ENCODE measurements around the gene CYB5B. TPM values are rescaled to one million over a fixed set of nuclear protein-coding genes. Genes with fewer than 3 reads are reported as not detected.

CYB5B gene
- polyA plus RNA-seq, 3 donors, result 32.3 to 90.4 (median 84.9) TPM

DNA sequence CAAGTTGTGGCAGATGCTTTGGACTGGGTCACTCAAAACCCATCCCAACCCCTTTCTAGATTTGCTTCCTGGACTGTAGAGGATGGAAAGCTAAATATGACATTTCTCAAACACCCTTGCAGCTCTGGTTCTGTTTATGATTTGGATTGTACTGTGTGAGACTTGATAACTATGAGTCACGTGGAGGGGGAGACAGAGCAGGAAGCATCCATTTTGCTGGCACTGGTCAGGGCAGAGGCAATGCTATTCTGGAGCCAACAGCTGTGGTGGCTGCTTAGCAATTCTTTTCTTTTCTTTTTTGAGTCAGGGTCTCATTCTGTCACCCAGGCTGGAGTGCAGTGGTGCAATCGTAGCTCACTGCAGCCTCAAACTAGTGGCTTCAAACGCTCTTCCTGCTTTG lies 25.1 kb upstream of the CYB5B start:
- Histone ChIP-seq H4K20me1 (ENCODE audit: insufficient read depth, low read length) (no peaks in the 10 kb centered on the region), H3K9me3 (replicated peaks in 1 of 2; ENCODE audit: control insufficient read depth in 1 of 2, insufficient read depth in 1 of 2, low read length in 2 of 2) (no peaks in the 10 kb centered on the region), H3K79me2 (ENCODE audit: insufficient read depth, low read length) (no peaks in the 10 kb centered on the region), H3K27ac (ENCODE audit: low read depth in 1 of 2, low read length in 2 of 2) (no peak overlapping the region), H3K4me1 (ENCODE audit: control insufficient read depth in 1 of 2, insufficient read depth in 2 of 2, low read length in 2 of 2) (peaks cover 32 to 40% of the 10 kb centered on the region in 2 donors), H3K36me3 (replicated peaks in 1 of 2; ENCODE audit: control insufficient read depth in 1 of 2, insufficient read depth in 2 of 2, low read length in 2 of 2) (no peaks in the 10 kb centered on the region), H3K27me3 (ENCODE audit: control insufficient read depth in 2 of 2, insufficient read depth in 2 of 2, low read length in 2 of 2) (peaks cover 14 to 30% of the 10 kb centered on the region in 2 donors), H2AFZ (ENCODE audit: insufficient read depth, low read depth, low read length, poor library complexity, severe bottlenecking) (no peak overlapping the region), H3K4me3 (replicated peaks in 1 of 3; ENCODE audit: low read depth in 2 of 3, low read length in 3 of 3) (no peak overlapping the region), H3K4me2 (replicated peaks; ENCODE audit: extremely low read depth, low read length, poor library complexity, severe bottlenecking) (no peak overlapping the region), H3K9ac (ENCODE audit: insufficient read depth, low read length, poor library complexity, severe bottlenecking) (no peak overlapping the region)
- Mint-ChIP-seq H3K36me3 (no peaks in the 10 kb centered on the region), H3K4me3 (peak overlapping the region in 1 of 2 donors; percentile 70), H3K27ac (no peak overlapping the region), H3K9me3 (peaks cover 0 to 6% (median 0%) of the 10 kb centered on the region in 7 donors), H3K27me3 (ENCODE audit: low read depth in 3 of 3) (peaks cover 27 to 37% (median 28%) of the 10 kb centered on the region in 3 donors), H3K4me1 (peaks cover 35% of the 10 kb centered on the region)
- WGBS (ENCODE audit: insufficient coverage), result 47% methylated on average over 3 of the region's 3 CpGs
- DNase-seq, result no peak
- TF ChIP-seq, protein P1, sequence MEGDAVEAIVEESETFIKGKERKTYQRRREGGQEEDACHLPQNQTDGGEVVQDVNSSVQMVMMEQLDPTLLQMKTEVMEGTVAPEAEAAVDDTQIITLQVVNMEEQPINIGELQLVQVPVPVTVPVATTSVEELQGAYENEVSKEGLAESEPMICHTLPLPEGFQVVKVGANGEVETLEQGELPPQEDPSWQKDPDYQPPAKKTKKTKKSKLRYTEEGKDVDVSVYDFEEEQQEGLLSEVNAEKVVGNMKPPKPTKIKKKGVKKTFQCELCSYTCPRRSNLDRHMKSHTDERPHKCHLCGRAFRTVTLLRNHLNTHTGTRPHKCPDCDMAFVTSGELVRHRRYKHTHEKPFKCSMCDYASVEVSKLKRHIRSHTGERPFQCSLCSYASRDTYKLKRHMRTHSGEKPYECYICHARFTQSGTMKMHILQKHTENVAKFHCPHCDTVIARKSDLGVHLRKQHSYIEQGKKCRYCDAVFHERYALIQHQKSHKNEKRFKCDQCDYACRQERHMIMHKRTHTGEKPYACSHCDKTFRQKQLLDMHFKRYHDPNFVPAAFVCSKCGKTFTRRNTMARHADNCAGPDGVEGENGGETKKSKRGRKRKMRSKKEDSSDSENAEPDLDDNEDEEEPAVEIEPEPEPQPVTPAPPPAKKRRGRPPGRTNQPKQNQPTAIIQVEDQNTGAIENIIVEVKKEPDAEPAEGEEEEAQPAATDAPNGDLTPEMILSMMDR (IDR thresholded peaks at IDR 0.05), result no peak
- intact Hi-C loops (cut with micrococcal nuclease), result loop anchor here (5.0 to 10.0 kb wide), 3 partner anchors 165 to 355 kb away; partner anchors contain the start of genes NFAT5 (in 2 of the 2) and NOB1 (in 1 of the 2)

DNA sequence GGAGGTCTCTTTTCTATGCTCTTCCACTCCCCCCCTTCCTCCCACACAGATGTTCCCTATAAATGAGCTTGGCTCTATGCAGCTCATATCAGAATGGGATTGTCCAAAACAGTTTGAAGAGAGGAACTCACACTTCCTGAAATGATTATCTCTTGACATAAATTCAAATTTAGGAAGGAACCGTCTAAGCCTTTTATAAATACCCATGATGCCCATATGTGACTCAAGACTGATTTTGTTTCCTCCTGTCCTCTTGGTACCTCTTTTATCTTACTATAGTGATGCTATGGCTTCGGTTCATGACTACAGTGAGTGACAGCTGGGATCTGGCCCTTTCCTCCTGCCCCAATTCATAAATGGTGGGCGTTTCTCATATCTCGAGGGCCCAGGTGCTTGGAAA lies 22.0 kb upstream of the CYB5B start:
- Histone ChIP-seq H3K9ac (ENCODE audit: insufficient read depth, low read length, poor library complexity, severe bottlenecking) (no peak overlapping the region), H3K4me2 (replicated peaks; ENCODE audit: extremely low read depth, low read length, poor library complexity, severe bottlenecking) (no peak overlapping the region), H2AFZ (ENCODE audit: insufficient read depth, low read depth, low read length, poor library complexity, severe bottlenecking) (no peak overlapping the region), H3K27me3 (ENCODE audit: control insufficient read depth in 2 of 2, insufficient read depth in 2 of 2, low read length in 2 of 2) (peaks cover 14 to 27% of the 10 kb centered on the region in 2 donors), H3K27ac (ENCODE audit: low read depth in 1 of 2, low read length in 2 of 2) (no peak overlapping the region), H4K20me1 (ENCODE audit: insufficient read depth, low read length) (no peaks in the 10 kb centered on the region), H3K79me2 (ENCODE audit: insufficient read depth, low read length) (no peaks in the 10 kb centered on the region), H3K4me1 (ENCODE audit: control insufficient read depth in 1 of 2, insufficient read depth in 2 of 2, low read length in 2 of 2) (peaks cover 20 to 25% of the 10 kb centered on the region in 2 donors), H3K9me3 (replicated peaks in 1 of 2; ENCODE audit: control insufficient read depth in 1 of 2, insufficient read depth in 1 of 2, low read length in 2 of 2) (peaks cover 0 to 3% of the 10 kb centered on the region in 2 donors), H3K4me3 (replicated peaks in 1 of 3; ENCODE audit: low read depth in 2 of 3, low read length in 3 of 3) (no peak overlapping the region), H3K36me3 (replicated peaks in 1 of 2; ENCODE audit: control insufficient read depth in 1 of 2, insufficient read depth in 2 of 2, low read length in 2 of 2) (no peaks in the 10 kb centered on the region)
- DNase-seq, result peak; percentile 32 to 59 (median 56)
- no CpG with 5 or more reads among the region's 4 CpGs for whole genome bisulfite sequencing (ENCODE audit: insufficient coverage)
- H3K9me3 Mint-ChIP-seq, result peaks cover 1 to 10% (median 6%) of the 10 kb centered on the region in 7 donors
- peaks cover 23% of the 10 kb centered on the region for H3K4me1 Mint-ChIP-seq
- TF ChIP-seq, protein P1 (IDR thresholded peaks at IDR 0.05), result no peak
- H3K27me3 Mint-ChIP-seq (ENCODE audit: low read depth in 3 of 3), result peaks cover 26 to 36% (median 35%) of the 10 kb centered on the region in 3 donors
- peak overlapping the region in 4 of 7 donors; percentile 13 to 48 (median 30) for H3K27ac Mint-ChIP-seq
- intact Hi-C loops (cut with micrococcal nuclease), result no loop called here
- no peaks in the 10 kb centered on the region for H3K36me3 Mint-ChIP-seq
- peak overlapping the region in 1 of 2 donors; percentile 31 for H3K4me3 Mint-ChIP-seq
